NCI-H2081 treated with DMSO at 0.1 percent for 48 hours (cell line): Measurements from ENCODE around the gene KANSL1L.
"Not testable (repeated sequence)": the region's sequence is repeated elsewhere in the genome, so short reads cannot be mapped to it uniquely, and the experiment has no call there.

Source experiments
- DNase-seq: peaks from one replicate; lab custom pipeline; 2025; lab: John Stamatoyannopoulos, UW

Gene KANSL1L

DNA sequence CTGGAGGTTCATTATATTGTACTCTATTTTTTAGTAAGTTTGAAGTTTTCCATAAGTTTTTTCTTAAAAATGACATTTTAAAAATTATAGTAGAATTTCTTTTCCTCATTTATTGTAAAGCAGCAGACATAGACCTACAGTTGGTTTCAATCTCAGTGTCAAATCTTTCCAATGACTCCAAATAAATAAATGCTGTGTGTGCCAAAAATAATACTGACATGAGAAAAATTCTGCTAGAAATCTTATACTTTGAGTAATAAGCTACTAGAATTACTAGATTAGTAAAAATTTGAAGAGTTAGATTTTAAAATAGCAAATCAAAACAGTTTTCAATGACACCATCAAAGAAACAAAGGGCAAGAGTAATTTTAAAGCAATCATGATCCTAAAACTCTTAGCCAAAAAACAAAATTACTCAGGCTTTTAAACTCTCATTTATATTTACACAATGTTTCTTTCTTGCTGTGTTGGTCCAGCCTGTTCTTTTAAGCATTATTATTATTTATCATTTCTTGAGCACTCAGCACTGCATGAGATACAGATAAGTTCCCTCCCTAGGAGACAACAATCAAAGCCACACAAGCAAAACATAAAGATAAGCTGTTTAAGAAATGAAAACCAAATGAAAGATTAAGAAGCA lies 8.3 kb upstream of the KANSL1L start:
- DNase-seq, result no peak

- DNase-seq, result no peak
These were observed 6.6 kb upstream of the KANSL1L start for GRCh38 chr2:210177769-210178168.

- DNase-seq, result not testable (repeated sequence)
These were observed 5.9 kb upstream of the KANSL1L start for GRCh38 chr2:210177115-210177514.

- DNase-seq, result no peak
These were observed 2.9 kb upstream of the KANSL1L start for GRCh38 chr2:210174086-210174485.

GRCh38 chr2:210172219-210172575 lies 988 bp upstream of the KANSL1L start:
- no peak for DNase-seq

DNA sequence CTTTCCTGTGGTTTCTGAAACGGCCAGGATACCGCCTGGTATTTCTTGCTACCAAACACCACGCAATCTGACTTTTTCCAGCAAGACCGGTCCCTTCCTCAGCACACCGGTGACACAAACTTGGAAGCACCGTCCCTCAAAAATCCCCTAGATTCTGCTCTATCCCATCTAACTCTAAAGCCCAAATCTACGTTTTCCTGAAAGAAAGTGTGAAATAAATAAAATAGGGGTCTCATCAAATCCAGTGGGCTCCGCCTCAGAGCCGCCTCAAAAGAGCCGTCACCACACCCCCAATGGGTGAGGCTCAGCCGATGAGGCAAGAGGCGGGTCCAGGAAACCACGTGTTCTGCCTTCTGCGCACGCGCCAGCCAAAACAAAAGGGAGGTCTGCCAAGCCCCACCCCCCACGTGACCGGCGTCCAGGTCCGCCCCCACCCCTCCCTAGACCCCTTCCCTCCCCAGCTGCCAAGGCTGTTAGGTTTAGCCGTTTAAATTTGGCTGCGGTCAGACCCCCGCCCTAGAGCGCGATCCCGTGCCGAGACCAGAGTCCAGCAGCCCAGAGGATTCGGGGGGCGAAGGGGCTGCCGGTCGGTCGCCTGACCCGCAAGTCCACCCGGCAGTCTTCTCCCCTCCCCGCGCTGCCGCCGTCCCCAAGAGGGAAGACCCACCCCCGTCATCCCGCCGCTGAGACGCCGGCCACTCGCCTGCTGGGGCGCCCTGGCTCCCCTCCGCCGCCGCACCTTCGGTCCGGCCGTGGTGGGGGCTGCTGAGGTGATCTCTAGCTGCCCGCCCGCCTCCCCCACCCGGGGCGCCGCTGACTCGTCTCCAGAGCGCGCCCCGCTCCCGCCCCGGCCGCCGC lies 534 bp downstream of the KANSL1L start:
- peak; percentile 80 for DNase-seq

DNA sequence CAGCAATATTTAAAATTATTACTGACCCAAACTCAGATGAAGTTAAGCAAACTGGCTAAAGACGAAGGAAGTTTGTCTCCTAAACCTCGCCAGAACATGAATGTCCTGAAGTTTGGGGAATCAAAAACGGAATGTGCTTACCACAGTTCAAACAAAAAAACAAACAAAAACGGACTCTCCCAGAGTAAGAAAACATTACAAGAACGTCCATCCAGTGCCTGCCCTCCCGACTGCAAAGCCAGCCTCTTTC lies 1.1 kb downstream of the KANSL1L start:
- DNase-seq, result no peak

GRCh38 chr2:210169516-210170195 lies 1.6 kb downstream of the KANSL1L start:
- no peak for DNase-seq

GRCh38 chr2:210167227-210167626 lies 4.0 kb downstream of the KANSL1L start:
- no peak for DNase-seq

DNA sequence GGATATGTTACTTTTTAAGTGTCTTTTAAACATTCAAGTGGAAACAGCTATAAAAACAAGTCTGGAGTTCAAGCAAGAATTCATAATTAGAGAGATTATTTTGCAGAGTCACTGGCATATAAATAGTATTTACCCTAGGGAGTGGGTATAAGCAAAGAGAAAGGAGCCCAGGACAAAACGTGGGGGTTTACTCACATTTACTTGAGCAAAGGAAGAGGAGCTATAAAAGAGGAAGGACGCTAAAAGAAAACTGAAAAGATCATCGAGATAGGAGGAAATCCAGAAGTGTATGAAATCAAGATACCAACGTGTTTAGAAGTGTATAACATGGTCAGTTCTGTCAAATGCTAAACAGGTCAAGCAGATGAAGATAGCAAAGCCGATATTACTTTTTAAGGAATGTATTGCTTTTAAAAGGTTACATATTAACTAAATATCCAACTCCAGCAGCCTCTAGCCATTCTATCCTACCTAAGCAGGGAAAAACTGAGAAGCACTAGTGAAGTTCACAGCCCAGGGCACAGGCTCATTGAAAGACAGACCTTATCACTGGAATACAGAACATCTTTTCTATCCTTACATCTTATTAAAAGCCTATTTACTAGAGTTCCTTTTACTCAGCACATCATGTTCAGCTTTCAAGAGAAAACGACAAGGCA lies 8.6 kb downstream of the KANSL1L start:
- DNase-seq, result no peak

DNA sequence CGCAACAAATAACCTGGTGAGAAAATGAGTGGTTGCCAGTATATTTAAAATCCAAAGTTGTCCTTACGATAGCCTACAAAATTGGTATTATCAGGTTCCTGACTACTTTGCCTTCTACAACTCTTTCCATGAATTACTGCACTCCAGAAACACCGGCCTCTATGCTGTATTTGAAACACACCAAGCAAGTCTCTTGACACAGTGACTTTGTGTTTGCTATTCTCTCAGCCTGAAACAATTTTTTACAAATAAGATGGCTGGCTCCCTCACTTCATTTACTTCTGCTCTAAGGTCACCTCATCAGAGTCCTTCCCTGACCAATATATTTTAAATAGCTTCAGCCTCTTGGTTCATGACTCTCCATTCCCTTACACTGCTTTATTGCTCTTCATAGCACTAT lies 12.2 kb downstream of the KANSL1L start:
- DNase-seq, result no peak

DNA sequence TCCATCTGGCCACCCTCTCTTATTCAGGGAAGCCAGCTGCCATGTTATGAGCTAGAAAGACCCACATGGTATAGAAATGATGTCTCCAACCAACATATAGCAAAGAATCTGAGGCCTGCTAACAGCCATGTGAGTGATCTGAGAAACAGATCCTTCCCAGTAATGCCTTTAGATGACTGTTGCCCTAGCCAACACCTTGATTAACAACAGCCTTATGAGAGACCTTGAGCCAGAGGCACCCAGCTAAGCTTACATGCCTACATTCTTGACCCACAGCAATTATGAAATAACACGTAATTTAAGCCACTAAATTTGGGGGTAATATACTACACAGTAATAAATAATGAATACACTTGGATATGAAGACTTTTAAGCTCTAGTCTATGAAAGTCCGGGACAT lies 13.0 kb downstream of the KANSL1L start:
- no peak for DNase-seq

GRCh38 chr2:210157526-210157925 lies 13.7 kb downstream of the KANSL1L start:
- no peak for DNase-seq

DNA sequence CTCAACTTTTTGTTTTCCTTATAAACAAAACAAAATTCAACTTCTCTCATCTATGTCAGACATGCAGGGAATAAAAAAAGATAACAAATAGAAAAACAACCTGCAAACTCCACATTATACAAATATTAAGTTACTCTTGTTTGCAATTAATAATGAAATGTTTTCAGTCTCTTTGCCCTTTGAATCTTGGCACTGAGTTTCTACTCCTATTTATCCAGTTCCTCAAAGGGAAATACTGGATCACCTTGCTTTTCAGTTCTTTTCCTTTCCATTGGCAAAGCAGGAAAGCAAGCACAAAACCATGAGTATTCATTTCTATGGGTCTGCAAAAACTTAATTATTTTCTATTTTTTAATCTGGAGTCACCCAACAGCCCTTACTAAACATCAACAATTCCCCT lies 23.6 kb downstream of the KANSL1L start:
- DNase-seq, result no peak

DNA sequence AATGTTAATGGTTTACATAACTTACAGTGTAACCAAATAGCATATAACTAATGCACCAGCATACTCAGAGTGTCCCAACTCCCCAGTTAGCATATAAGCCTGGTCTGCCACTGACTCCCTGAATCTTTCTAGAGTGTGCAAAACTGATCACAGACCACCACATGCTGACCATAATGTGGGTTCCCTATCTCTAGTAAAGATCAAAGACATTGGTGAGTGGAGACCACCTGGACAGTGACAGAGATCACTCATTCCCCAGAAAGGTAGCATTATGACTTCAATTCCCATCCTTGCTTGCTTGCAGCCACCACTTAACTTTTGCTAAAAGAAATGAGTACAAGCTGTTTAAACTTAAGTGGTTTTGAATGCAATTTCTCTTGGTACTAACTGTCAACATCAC lies 39.0 kb downstream of the KANSL1L start:
- no peak for DNase-seq

DNA sequence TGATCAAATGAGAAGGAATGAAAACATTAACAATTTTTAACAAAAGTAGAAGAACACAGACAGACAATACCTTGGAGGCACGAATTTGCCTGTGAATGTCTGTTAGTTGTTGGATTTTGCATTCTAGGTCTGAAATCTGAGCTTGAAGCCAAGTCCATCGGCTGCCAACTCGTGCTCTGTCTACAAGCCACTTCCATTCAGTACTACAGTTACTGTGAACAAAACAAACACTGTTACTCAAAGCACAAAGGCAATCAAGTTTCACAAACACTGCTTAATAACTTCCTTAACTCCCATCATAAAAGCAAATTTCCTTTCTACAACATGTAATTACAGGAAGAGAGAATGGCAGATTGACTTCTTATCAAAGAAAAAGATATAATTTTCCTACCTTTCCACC lies 42.2 kb downstream of the KANSL1L start:
- peak; percentile 86 for DNase-seq

DNA sequence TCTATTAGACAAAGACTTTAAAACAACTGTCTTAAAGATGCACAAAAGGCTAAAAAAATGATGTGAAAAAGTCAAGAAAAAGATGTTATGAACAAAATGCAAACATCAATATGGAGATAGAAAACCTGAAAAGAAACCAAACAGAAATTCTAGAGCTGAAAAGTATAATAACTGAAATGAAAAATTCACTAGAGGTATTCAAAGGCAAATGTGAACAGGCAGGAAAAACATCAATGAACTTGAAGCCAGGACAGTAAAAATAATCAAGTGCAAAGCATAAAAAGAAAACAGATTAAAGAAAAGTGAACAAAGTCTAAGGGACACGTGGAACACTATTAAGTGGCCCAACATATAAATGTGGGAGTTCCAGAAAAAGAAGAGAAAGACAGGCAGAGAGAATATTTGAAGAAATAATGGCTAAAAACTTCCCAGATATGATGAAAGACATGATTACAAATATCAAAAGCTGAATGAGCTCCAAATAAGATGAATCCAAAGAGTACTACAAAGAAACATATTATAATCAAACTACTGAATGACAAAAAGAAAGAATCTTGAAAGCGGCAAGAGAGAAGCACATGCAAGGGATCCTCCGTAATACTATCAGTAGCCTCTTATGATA lies 57.5 kb downstream of the KANSL1L start:
- no peak for DNase-seq

DNA sequence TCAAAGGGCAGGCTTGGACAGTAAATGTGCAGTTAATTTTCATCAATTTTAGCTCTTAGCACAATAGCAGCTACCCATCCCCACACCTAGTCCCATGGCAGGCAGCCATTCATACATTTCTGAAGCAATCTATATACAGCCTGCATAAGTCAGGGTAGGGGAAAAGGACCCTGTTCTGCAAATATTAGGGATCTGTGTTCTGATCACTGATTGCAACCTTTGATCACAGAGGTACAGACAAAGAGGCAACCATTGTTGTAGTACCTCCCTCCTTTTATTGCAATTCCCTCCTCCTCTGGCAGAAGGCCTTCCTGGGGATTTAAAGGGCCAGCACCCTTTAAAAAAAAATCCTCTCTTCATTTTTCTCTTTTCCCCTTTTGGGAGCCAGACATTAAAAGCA lies 58.3 kb downstream of the KANSL1L start:
- no peak for DNase-seq

DNA sequence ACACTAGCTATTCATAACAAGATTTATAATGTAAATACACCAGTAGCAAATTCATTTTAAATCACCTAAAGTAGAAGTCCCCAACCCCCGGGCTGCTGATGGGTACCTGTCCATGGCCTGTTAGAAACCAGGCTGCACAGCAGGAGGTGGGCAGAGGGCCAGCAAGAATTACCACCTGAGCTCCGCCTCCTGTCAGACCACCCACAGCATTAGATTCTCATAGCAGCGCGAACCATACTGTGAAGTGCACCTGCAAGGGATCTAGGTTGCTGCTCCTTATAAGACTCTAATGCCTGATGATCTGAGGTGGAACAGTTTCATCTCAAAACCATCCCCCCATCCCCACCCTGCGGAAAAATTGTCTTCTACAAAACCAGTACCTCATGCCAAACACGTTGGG lies 71.3 kb downstream of the KANSL1L start:
- no peak for DNase-seq

DNA sequence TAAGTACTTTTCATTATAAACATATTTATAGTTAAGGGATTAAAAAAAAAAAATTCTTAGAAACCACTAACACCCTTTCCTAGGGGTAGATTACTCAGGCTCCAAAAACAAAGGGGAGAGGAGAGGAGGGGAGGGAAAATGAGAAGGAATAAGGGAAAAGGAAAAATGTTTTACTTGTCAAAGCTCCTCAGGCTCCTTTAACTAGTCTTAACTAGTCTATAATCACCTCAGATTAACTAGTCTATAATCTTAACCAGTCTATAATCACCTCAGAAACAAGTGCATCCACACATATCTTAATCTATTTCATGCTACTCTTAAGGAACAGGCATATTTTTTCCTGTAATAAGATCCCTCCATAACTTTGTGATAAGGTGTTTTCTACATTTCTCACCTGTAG lies 76.4 kb downstream of the KANSL1L start:
- DNase-seq, result no peak

DNA sequence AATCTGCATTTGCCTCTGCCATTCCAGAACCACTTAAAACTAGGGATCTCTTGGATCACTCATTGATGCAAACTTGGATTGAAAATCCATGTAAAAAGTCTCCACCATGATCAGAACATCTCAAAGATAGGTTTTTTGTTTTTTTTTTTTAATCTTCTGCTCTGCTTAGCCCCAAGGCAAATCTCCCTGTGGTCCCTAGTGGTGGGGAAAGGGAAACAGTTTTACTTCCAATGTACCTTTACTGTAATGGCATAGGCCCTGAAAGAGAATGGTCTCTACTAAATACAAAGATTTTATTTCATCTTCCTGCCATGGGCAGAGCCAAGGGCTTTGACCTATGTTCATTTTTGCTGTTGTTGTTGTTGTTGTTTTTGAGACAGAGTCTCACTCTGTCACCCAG lies 78.4 kb downstream of the KANSL1L start:
- DNase-seq, result no peak

GRCh38 chr2:210086930-210087329 lies 84.3 kb downstream of the KANSL1L start:
- no peak for DNase-seq

- DNase-seq, result no peak
These were observed 84.9 kb downstream of the KANSL1L start for GRCh38 chr2:210086292-210086691.
